HG02623 (cell line): Measurements from ENCODE around the gene AIG1.
"Not testable (repeated sequence)": the region's sequence is repeated elsewhere in the genome, so short reads cannot be mapped to it uniquely, and the experiment has no call there.

Experiments
- ATAC-seq: cut with Tn5 transposase; IDR thresholded peaks from one replicate; pipeline ENCODE4 v1.9.1; 2021; ENCODE audit warnings: moderate library complexity; ENCODE audit not compliant: unreplicated experiment

Gene AIG1

DNA sequence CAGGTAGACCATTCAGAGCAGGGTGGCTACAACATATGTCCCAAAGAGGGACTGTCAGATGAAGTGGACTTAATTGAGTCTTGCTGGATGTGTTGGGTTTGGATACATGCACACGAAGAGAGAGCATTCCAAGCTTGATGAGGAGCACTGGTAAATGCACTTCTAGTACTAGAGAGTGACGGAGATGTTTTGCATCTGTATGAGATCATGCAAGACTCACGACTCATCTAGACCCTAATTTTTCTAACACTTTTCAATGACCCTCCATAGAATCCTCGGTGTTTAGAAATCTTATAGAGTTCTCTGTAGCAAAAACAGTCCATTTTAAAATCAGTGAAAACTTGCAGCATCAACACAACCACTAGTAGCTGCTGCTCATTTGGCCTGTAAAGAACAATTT is 4.8 kb upstream of the AIG1 start:
- ATAC-seq, result no peak

- no peak for ATAC-seq
Observed at GRCh38 chr6:143058987-143059386, 1.7 kb upstream of the AIG1 start.

- ATAC-seq, result no peak
Observed at GRCh38 chr6:143059663-143060353, 881 bp upstream of the AIG1 start.

- ATAC-seq, result peak; percentile 63
Observed at GRCh38 chr6:143060354-143060805, 309 bp upstream of the AIG1 start.

DNA sequence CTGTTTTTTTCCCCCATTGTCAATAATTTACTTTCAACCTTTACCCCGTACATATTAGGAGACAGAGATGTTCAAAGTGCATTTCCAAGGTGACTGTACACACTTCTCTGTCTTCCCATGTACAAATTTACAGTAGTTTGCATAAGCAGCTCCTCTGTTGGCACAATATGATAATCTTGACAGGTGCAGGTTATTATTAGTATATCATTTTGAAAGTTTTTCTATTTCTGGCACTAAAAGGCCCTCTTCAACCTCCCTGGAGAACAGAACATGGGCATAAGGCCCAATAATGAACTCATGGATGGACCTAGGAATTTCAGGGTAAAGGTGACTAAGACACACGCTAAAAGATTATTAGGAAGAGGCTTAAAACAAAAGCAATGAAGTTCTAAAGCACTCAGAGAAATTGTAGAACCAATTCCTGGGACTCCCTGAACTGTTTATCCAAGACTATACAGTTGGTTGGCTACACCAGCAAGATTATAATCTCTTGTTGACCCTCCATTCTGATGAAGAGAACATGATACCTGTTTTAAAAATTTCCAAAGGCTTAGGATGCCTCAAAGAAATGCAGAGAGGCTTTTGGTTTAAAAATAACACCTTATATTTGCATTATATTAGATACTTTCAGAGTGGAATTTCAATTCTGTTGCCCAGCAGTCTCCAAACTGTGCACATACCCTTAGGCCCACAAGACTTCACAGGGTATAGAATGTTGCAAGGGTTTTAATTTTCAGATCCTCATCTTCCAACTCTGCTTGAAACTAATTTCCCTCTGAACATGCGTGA is 1.1 kb downstream of the AIG1 start:
- no peak for ATAC-seq

DNA sequence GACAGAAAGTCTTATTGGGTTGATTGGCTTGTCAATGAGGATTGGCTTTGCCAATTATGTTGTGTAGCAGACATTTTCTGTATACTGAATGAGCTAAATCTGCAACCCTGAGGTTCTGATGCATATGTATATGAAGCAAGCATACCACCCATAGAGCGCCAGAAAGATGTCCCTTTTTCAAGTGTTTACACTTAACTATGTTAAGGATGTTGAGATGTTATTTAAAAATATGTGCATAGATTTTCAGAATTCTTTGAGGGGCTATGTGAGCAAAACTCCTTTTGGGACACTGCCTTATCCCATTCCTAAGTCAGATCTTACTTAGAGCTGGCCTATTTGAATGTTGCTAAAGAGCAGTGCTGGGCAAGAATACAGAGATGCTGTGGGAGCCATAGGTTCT is 1.9 kb downstream of the AIG1 start:
- ATAC-seq, result no peak

- ATAC-seq, result no peak
Observed at GRCh38 chr6:143063631-143064030, 2.9 kb downstream of the AIG1 start.

- no peak for ATAC-seq
Observed at GRCh38 chr6:143064271-143064670, 3.6 kb downstream of the AIG1 start.

GRCh38 chr6:143064951-143065683 is 4.4 kb downstream of the AIG1 start:
- ATAC-seq, result no peak

DNA sequence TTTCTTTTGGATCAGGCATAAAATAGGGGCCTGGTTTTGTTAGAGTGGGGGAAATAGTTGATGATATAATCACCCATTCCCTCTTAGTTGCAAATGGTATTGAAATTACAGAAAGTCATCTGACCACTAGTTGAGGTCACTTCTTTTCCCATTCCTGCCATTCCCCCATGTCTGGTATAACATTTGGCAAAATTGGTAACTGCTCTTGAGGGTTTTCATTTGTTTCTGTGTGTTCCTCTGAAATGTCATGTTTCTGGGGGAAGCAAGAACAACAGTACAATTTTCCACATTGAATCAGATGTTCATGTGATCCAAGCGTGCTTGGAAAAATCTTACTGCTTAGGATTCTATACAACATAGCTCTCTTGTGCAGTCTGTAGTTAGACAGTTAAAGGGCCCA is 7.3 kb downstream of the AIG1 start:
- ATAC-seq, result no peak

- no peak for ATAC-seq
Observed at GRCh38 chr6:143074101-143074500, 13.4 kb downstream of the AIG1 start.

GRCh38 chr6:143074670-143075318 is 14.1 kb downstream of the AIG1 start:
- no peak for ATAC-seq

DNA sequence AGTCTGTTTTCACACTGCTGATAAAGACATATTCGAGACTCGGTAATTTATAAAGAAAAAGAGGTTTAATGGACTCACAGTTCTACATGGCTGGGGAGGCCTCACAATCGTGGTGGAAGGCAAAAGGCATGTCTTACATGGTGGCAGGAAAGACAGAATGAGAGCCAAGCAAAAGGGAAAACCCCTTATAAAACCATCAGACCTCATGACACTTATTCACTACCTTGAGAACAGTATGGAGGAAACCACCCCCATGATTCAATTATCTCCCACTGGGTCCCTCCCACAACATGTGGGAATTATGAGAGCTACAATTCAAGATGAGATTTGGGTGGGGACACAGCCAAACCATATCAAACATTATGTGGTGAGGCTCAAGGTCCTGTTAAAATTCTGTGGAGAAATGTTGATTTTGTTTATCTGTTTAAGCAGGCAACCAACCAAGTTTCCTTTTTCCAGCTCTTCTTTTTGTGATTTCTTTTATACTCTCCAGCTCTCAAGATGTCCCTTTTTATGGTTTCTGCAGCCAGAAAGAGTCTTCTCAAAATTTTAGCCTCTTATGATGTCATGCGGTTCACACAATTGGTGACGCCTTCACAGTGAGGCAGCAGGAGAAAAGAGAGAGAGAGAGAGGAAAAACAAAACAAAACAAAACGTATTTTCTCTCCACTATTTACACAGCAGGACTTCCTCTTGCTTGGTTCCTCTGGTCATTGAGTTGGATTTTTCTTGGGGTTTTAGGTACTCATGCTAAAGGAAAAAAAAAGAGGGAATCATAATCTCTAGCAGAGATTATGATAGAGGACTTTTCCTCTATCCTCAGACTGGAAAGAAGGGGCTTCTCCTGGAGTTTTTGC is 18.0 kb downstream of the AIG1 start:
- ATAC-seq, result no peak

- no peak for ATAC-seq
Observed at GRCh38 chr6:143079325-143079640, 18.6 kb downstream of the AIG1 start.

DNA sequence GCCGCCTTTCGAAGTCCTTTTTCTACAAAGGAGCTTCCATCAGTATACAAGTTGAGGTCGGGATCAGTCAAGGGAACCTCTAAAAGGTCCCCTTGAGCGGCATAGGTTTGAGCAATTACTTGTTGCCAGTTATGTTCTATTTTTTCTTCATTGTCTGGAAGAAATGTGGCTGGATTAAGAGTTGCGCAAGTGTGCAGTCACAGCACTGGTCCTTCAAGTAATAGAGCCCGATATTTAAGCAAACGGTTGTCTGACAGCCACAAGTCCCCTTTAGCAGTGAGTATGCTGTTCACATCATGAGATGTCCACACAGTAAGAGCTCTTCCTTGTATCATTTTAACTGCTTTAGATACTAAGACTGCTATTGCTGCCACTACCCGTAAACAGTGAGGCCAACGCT is 21.6 kb downstream of the AIG1 start:
- ATAC-seq, result not testable (repeated sequence)

GRCh38 chr6:143084019-143084418 is 23.3 kb downstream of the AIG1 start:
- ATAC-seq, result not testable (repeated sequence)

GRCh38 chr6:143087335-143087734 is 26.6 kb downstream of the AIG1 start:
- not testable (repeated sequence) for ATAC-seq

GRCh38 chr6:143087856-143088255 is 27.2 kb downstream of the AIG1 start:
- no peak for ATAC-seq

DNA sequence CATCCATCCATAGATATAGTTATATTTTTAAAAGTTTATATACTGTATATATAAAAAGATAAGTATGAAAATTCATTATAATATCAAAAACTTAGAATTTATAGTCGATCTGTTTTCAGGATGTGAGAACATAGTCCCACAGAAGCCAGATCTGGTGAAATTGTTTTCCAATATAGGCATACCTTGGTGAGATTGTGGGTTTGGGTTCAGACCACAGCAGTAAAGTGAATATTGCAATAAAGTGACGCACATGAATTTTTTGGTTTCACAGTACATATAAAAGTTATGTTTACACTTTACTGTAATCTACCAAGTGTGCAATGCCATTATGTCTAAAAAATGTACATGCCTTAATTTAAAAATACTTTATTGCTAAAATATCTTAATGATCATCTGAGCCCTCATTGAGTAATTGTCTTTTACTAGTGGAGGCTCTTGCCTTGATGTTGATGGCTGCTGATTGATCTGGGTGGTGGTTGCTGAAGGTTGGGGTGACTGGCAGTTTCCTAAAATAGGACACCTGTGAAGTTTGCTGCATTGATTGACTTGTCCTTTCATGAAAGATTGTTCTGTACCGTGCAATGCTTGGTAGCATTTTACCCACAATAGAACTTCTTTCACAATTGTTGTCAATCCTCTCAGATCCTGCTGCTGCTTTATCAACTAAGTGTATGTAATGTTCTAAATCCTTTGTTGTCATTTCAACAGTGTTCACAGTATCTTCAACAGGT is 29.8 kb downstream of the AIG1 start:
- ATAC-seq, result no peak

- ATAC-seq, result no peak
Observed at GRCh38 chr6:143092768-143093167, 32.1 kb downstream of the AIG1 start.
